ENCODE measurements around the gene TEX261.

Gene TEX261

GRCh38 chr2:70981421-70981820, 13.3 kb downstream of the TEX261 start:
- DNase-seq = no peak

- DNase-seq = no peak
These were observed 15.0 kb downstream of the TEX261 start for GRCh38 chr2:70979626-70980025.

- DNase-seq = no peak
These were observed 15.5 kb downstream of the TEX261 start for GRCh38 chr2:70979180-70979488.

- no peak for DNase-seq
These were observed 16.1 kb downstream of the TEX261 start, which contains the start of gene ANKRD53 for GRCh38 chr2:70978341-70979179. Gene ANKRD53 (plus strand): TSS chr2:70978630. CDS start chr2:70978646, 16 bp downstream.

- no peak for DNase-seq
These were observed 17.0 kb downstream of the TEX261 start for GRCh38 chr2:70977605-70978205.

- DNase-seq = no peak
These were observed 19.4 kb downstream of the TEX261 start for GRCh38 chr2:70975237-70975636.

GRCh38 chr2:70974592-70974991, 20.1 kb downstream of the TEX261 start:
- no peak for DNase-seq

GRCh38 chr2:70967189-70967588, 27.5 kb downstream of the TEX261 start:
- DNase-seq = no peak

GRCh38 chr2:70966681-70967080, 28.0 kb downstream of the TEX261 start:
- no peak for DNase-seq

GRCh38 chr2:70965506-70965905, 29.2 kb downstream of the TEX261 start:
- no peak for DNase-seq

GRCh38 chr2:70964596-70965386, 29.9 kb downstream of the TEX261 start:
- peak in 1 of 2 experiments; percentile 9 for DNase-seq

GRCh38 chr2:70964133-70964532, 30.5 kb downstream of the TEX261 start:
- DNase-seq = no peak

GRCh38 chr2:70962885-70963878, 31.5 kb downstream of the TEX261 start:
- no peak for DNase-seq

GRCh38 chr2:70962211-70962884, 32.3 kb downstream of the TEX261 start:
- no peak for DNase-seq

- DNase-seq = no peak
These were observed 33.1 kb downstream of the TEX261 start for GRCh38 chr2:70961648-70961994.

- DNase-seq = no peak
These were observed 33.6 kb downstream of the TEX261 start for GRCh38 chr2:70960833-70961647.

- DNase-seq = no peak
These were observed 34.5 kb downstream of the TEX261 start for GRCh38 chr2:70959851-70960832.

- DNase-seq = no peak
These were observed 35.4 kb downstream of the TEX261 start for GRCh38 chr2:70959271-70959761.

- DNase-seq = no peak
These were observed 35.9 kb downstream of the TEX261 start for GRCh38 chr2:70958759-70959158.

- no peak for DNase-seq
These were observed 36.9 kb downstream of the TEX261 start for GRCh38 chr2:70957798-70958197.
